K562 (cell line): ENCODE data around the gene SVIL. TPM values are rescaled to one million over a fixed set of nuclear protein-coding genes. Genes with fewer than 3 reads are reported as not detected.

Experiments used
- ATAC-seq: fragments of 200-7000 bp; cut with Tn5 transposase; 3 replicates; pipeline ENCODE4 v1.9.1; 2020; ENCODE audit warnings: moderate library complexity
- BruUV-seq: library from RNA; stranded (reverse); fragments of 400-500 nt; replicated peaks from 2 replicates; lab custom pipeline; 2021; lab: Mats Ljungman, UMichigan
- CTCF ChIA-PET: fragments of 300-600 bp; formaldehyde crosslinking; extraction: SDS; loops from one replicate; lab custom pipeline; 2021; ENCODE audit warnings: low intra/inter-chr PET ratio; lab: Yijun Ruan, JAX
- POLR2A ChIA-PET: fragments of 300-600, 350-650 bp; sonication (Branson Sonifier 250); formaldehyde crosslinking; extraction: SDS; loops from one replicate; lab custom pipeline; 2021; ENCODE audit warnings: antibody characterized with exemption, inconsistent platforms; lab: Yijun Ruan, JAX
- DNase-seq, 4 experiments: peaks; one replicate each; pipeline versions ENCODE4 v3.0.0 to v3.0.0-alpha.2; 2011 to 2018; ENCODE audit warnings: low spot score in 3 of 4, mixed read lengths in 3 of 4; ENCODE audit errors: extremely low read depth in 1 of 4
- FAIRE-seq: peaks from 2 replicates; lab custom pipeline; 2011; peaks lifted over from hg19 to GRCh38; lab: Jason Lieb, UNC
- H2AFZ ChIP-seq: 2 replicates; pipeline ENCODE4 v1.6.0; 2011; ENCODE audit warnings: low read depth, low read length, control low read depth, inconsistent platforms
- H3K27ac ChIP-seq: fragments of 200-600 bp; 3 replicates; pipeline ENCODE4 v1.8.0; 2011; ENCODE audit warnings: low read depth, mild to moderate bottlenecking, control low read depth, inconsistent platforms, low read length, moderate library complexity, mixed read lengths; ENCODE audit errors: extremely low read depth
- H3K27me3 ChIP-seq, 2 experiments: fragments of 300-600 bp in 1 of 2; 2 replicates in 1 of 2; 3 replicates in 1 of 2; pipeline versions ENCODE4 v1.6.0 to v1.8.0; 2011; ENCODE audit warnings: inconsistent platforms in 2 of 2, low read length in 2 of 2, mild to moderate bottlenecking in 1 of 2, mixed read lengths in 1 of 2, moderate library complexity in 1 of 2; ENCODE audit not compliant: control insufficient read depth in 2 of 2, insufficient read depth in 2 of 2
- H3K36me3 ChIP-seq: fragments of 300-600 bp; 3 replicates; pipeline ENCODE4 v1.8.0; 2011; ENCODE audit warnings: mild to moderate bottlenecking, low read length, inconsistent platforms; ENCODE audit not compliant: control insufficient read depth, insufficient read depth
- H3K4me1 ChIP-seq, 2 experiments: fragments of 200-600 bp in 1 of 2; replicated peaks in 1 of 2; 2 replicates in 1 of 2; 3 replicates in 1 of 2; pipeline versions ENCODE4 v1.5.1 to v1.8.0; 2011; ENCODE audit warnings: inconsistent platforms in 2 of 2, low read length in 2 of 2, mild to moderate bottlenecking in 1 of 2, mixed read lengths in 1 of 2, moderate library complexity in 1 of 2; ENCODE audit not compliant: control insufficient read depth in 2 of 2, insufficient read depth in 2 of 2
- H3K4me2 ChIP-seq: 2 replicates; pipeline ENCODE4 v1.6.1; 2011; ENCODE audit warnings: low read length, control low read depth, inconsistent platforms, mixed read lengths; ENCODE audit not compliant: insufficient read depth
- H3K4me3 ChIP-seq: fragments of 200-600 bp; sonication (generic), shearing (Covaris generic); 2 replicates; pipeline ENCODE4 v1.5.1; 2016; ENCODE audit warnings: control low read depth, inconsistent platforms
- H3K79me2 ChIP-seq: fragments of 200-600 bp; 3 replicates; pipeline ENCODE4 v1.8.0; 2011; ENCODE audit warnings: low read length, inconsistent platforms; ENCODE audit not compliant: control insufficient read depth, insufficient read depth
- H3K9ac ChIP-seq, 2 experiments: 2 replicates each; pipeline versions ENCODE4 v1.6.0 to v1.6.1; 2011; ENCODE audit warnings: low read depth in 2 of 2, low read length in 2 of 2, control low read depth in 1 of 2, inconsistent platforms in 1 of 2, mild to moderate bottlenecking in 1 of 2, mixed read lengths in 1 of 2; ENCODE audit not compliant: insufficient read depth in 1 of 2
- H3K9me1 ChIP-seq: one replicate; pipeline ENCODE4 v1.6.0; 2011; ENCODE audit warnings: inconsistent platforms, mild to moderate bottlenecking, low read length, moderate library complexity; ENCODE audit not compliant: control insufficient read depth, insufficient read depth
- H3K9me3 ChIP-seq: replicated peaks from 2 replicates; pipeline ENCODE4 v1.5.1; 2011; ENCODE audit warnings: low read depth, low read length, inconsistent platforms; ENCODE audit not compliant: control insufficient read depth, insufficient read depth
- H4K20me1 ChIP-seq: replicated peaks from 2 replicates; pipeline ENCODE4 v1.6.1; 2011; ENCODE audit warnings: low read length, inconsistent platforms, mixed read lengths; ENCODE audit not compliant: control insufficient read depth, insufficient read depth
- CBX5 ChIP-seq: IDR thresholded peaks from 2 replicates; pipeline ENCODE4 v1.6.1; 2014; ENCODE audit warnings: low read depth, borderline replicate concordance
- FOXA1 ChIP-seq: fragments of 450-650 bp; IDR thresholded peaks from 2 replicates; pipeline ENCODE4 v1.6.1; 2016; ENCODE audit warnings: mild to moderate bottlenecking, borderline replicate concordance
- HDAC3 ChIP-seq: fragments of 450-650 bp; IDR thresholded peaks from 2 replicates; pipeline ENCODE4 v1.6.1; 2018; ENCODE audit warnings: borderline replicate concordance, mild to moderate bottlenecking, moderate library complexity; ENCODE audit not compliant: partially characterized antibody
- KLF6 ChIP-seq: fragments of 250-450 bp; sonication (Bioruptor Pico); IDR thresholded peaks from 2 replicates; pipeline ENCODE4 v1.4.0; 2020; ENCODE audit warnings: mild to moderate bottlenecking, moderate library complexity, borderline replicate concordance
- MAFK ChIP-seq: IDR thresholded peaks from 2 replicates; pipeline ENCODE4 v1.6.1; 2011; ENCODE audit warnings: low read length, improper control_type of control experiment
- MAZ ChIP-seq, 2 experiments: fragments of 450-650 bp in 1 of 2; sonication (generic) in 1 of 2; formaldehyde crosslinking; IDR thresholded peaks in 1 of 2; conservative IDR thresholded peaks in 1 of 2; 2 replicates each; pipeline versions ENCODE4 v1.4.0 to v1.5.0; 2020; ENCODE audit warnings: mild to moderate bottlenecking in 1 of 2, missing genetic modification reagents in 1 of 2
- PRMT5 ChIP-seq: sonication (generic); formaldehyde crosslinking; IDR thresholded peaks from 2 replicates; pipeline ENCODE4 v1.5.0; 2020; ENCODE audit warnings: missing genetic modification reagents
- RBM17 ChIP-seq: fragments of 200-400 bp; formaldehyde crosslinking; IDR thresholded peaks from 2 replicates; pipeline ENCODE4 v1.6.1; 2017; ENCODE audit warnings: low read depth, mild to moderate bottlenecking, low read length, borderline replicate concordance
- RBM39 ChIP-seq: fragments of 200-400 bp; formaldehyde crosslinking; optimal IDR thresholded peaks from 2 replicates; pipeline ENCODE3; 2018; ENCODE audit warnings: low read depth, low read length
- SRSF7 ChIP-seq: fragments of 200-400 bp; formaldehyde crosslinking; optimal IDR thresholded peaks from 2 replicates; pipeline ENCODE3; 2017; ENCODE audit warnings: mild to moderate bottlenecking, low read depth, low read length
- TAF9B ChIP-seq: fragments of 450-650 bp; IDR thresholded peaks from 2 replicates; pipeline ENCODE4 v1.6.1; 2018; ENCODE audit warnings: mild to moderate bottlenecking; ENCODE audit not compliant: partially characterized antibody
- ZNF184 ChIP-seq: sonication (generic); formaldehyde crosslinking; IDR thresholded peaks from 2 replicates; pipeline ENCODE4 v1.5.0; 2020; ENCODE audit warnings: missing genetic modification reagents
- ZNF347 ChIP-seq: fragments of 450-650 bp; formaldehyde crosslinking; IDR thresholded peaks from 2 replicates; pipeline ENCODE4 v1.4.0; 2020; ENCODE audit warnings: low read depth, mild to moderate bottlenecking, moderate library complexity
- ZNF444 ChIP-seq: fragments of 250-450 bp; sonication (Bioruptor Pico); IDR thresholded peaks from 2 replicates; pipeline ENCODE4 v1.4.0; 2020; ENCODE audit warnings: mild to moderate bottlenecking, moderate library complexity
- WGBS: fragments of 100-300 bp; shearing (Covaris generic); methylation state at CpG from one replicate; pipeline ENCODE4 v1.1.6; 2016; ENCODE audit warnings: low coverage, mixed read lengths; ENCODE audit not compliant: insufficient coverage; ENCODE audit errors: missing lambda C conversion rate; 5-methylcytosine and 5-hydroxymethylcytosine counted together
- in situ Hi-C: fragments of 300-500 bp; cut with MboI; formaldehyde crosslinking; loops from 4 replicates; pipeline ENCODE4 v1.15.0; 2018; ENCODE audit warnings: inconsistent platforms, mixed read lengths
- intact Hi-C: fragments of 100-400 bp; cut with micrococcal nuclease; formaldehyde crosslinking; loops from 2 replicates; pipeline ENCODE4 v1.14.2; 2022
- polyA plus RNA-seq, 8 experiments: library from polyadenylated mRNA; depleted of rRNA in 4 of 8; stranded (reverse) in 5 of 8; unstranded in 3 of 8; fragments of >200 nt; fragmentation: Nextera tagmentation in 2 of 8; fragmentation: Illumina TruSeq in 1 of 8; extraction: Ambion mirVana in 2 of 8; extraction: Trizol in 1 of 8; gene quantifications; 2 replicates each; pipeline versions ENCODE4 v1.2.1 to v1.2.3, GENCODE V29; 2011 to 2014; ENCODE audit warnings: inconsistent platforms in 1 of 8, missing spikeins in 1 of 8
- total RNA-seq, 7 experiments: library from RNA; depleted of rRNA in 6 of 7; stranded (reverse); fragments of >200 nt in 6 of 7; fragmentation: Illumina TruSeq in 2 of 7; extraction: Trizol in 2 of 7; gene quantifications; 2 replicates each; pipeline versions ENCODE4 v1.2.1 to v1.2.3, GENCODE V29; 2011 to 2021; ENCODE audit warnings: low replicate concordance in 1 of 7
- TF ChIP-seq, protein P1 (sequence below): sonication (generic); formaldehyde crosslinking; IDR thresholded peaks from 2 replicates; pipeline ENCODE4 v1.8.0; 2023; ENCODE audit warnings: mild to moderate bottlenecking, missing genetic modification reagents
- TF ChIP-seq, protein P2 (sequence below): sonication (generic); formaldehyde crosslinking; IDR thresholded peaks from 2 replicates; pipeline ENCODE4 v1.8.0; 2022; ENCODE audit warnings: mild to moderate bottlenecking, missing genetic modification reagents
- TF ChIP-seq, protein P3 (sequence below): fragments of 250-450 bp; sonication (Bioruptor Pico); IDR thresholded peaks from 2 replicates; pipeline ENCODE4 v1.5.1; 2021; ENCODE audit warnings: mild to moderate bottlenecking
- TF ChIP-seq, protein P4 (sequence below): sonication (generic); formaldehyde crosslinking; IDR thresholded peaks from 2 replicates; pipeline ENCODE4 v1.8.0; 2022; ENCODE audit warnings: mild to moderate bottlenecking, low read depth, missing genetic modification reagents

Gene SVIL
- total and polyA plus RNA-seq, 9 of the 15 experiments (the other 6 are each of a cell fraction or from before 2014, with no cell fraction given), result under 0.01 to 0.18 (median 0.05) TPM; not detected in 3

DNA sequence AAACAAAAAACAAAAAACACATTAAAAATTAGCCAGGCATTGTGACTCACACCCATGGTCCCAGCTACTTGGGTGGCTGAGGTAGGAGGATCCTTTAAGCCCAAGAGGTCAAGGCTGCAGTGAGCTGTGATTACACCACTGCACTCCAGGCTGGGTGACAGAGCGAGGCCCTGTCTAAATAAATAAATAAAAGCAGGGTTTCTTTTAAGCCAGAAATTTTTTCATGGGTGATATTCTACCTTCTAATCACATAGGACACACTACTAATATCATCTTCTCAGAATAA is 14.2 kb upstream of the SVIL start:
- Histone ChIP-seq H3K9me1 (no peaks in the 10 kb centered on the region), H2AFZ (no peak overlapping the region), H3K9ac (no peak overlapping the region), H3K4me2 (no peak overlapping the region), H4K20me1 (no peaks in the 10 kb centered on the region), H3K79me2 (no peaks in the 10 kb centered on the region), H3K4me1 (no peaks in the 10 kb centered on the region), H3K27me3 (peaks cover 0 to 11% of the 10 kb centered on the region in 2 experiments; a peak in 3 of 5 replicates), H3K4me3 (no peak overlapping the region), H3K27ac (no peak overlapping the region), H3K9me3 (no peaks in the 10 kb centered on the region), H3K36me3 (no peaks in the 10 kb centered on the region)
- intact Hi-C loops (no loop called here), in situ Hi-C loops (no loop called here)
- ATAC-seq (no peak), DNase-seq (no peak), FAIRE-seq (no peak)
- BruUV-seq, result no TSS peak
- ChIA-PET CTCF (no interaction called here), POLR2A (interaction anchor here (0.6 kb wide), 1 partner anchor 275 kb away, joined by 3 read pairs; no protein-coding TSS in a partner anchor)
- TF ChIP-seq ZNF444 (CRISPR knock-in tag) (no peak), PRMT5 (CRISPR knock-in tag) (no peak), RBM17 (no peak), MAZ (CRISPR knock-in tag; conservative IDR thresholded peaks at IDR 0.05 in 1 of 2, IDR thresholded peaks at IDR 0.05 in 1 of 2) (no peak), RBM39 (no peak), HDAC3 (no peak), CBX5 (no peak), MAFK (no peak), SRSF7 (no peak), ZNF347 (CRISPR knock-in tag) (no peak), KLF6 (no peak), TAF9B (no peak), ZNF184 (no peak), FOXA1 (no peak)
- TF ChIP-seq, protein P1, sequence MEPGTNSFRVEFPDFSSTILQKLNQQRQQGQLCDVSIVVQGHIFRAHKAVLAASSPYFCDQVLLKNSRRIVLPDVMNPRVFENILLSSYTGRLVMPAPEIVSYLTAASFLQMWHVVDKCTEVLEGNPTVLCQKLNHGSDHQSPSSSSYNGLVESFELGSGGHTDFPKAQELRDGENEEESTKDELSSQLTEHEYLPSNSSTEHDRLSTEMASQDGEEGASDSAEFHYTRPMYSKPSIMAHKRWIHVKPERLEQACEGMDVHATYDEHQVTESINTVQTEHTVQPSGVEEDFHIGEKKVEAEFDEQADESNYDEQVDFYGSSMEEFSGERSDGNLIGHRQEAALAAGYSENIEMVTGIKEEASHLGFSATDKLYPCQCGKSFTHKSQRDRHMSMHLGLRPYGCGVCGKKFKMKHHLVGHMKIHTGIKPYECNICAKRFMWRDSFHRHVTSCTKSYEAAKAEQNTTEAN (CRISPR knock-in tag), result no peak
- TF ChIP-seq, protein P2, sequence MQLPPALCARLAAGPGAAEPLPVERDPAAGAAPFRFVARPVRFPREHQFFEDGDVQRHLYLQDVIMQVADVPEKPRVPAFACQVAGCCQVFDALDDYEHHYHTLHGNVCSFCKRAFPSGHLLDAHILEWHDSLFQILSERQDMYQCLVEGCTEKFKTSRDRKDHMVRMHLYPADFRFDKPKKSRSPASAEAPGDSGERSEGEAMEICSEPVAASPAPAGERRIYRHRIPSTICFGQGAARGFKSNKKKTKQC, result no peak
- TF ChIP-seq, protein P3, sequence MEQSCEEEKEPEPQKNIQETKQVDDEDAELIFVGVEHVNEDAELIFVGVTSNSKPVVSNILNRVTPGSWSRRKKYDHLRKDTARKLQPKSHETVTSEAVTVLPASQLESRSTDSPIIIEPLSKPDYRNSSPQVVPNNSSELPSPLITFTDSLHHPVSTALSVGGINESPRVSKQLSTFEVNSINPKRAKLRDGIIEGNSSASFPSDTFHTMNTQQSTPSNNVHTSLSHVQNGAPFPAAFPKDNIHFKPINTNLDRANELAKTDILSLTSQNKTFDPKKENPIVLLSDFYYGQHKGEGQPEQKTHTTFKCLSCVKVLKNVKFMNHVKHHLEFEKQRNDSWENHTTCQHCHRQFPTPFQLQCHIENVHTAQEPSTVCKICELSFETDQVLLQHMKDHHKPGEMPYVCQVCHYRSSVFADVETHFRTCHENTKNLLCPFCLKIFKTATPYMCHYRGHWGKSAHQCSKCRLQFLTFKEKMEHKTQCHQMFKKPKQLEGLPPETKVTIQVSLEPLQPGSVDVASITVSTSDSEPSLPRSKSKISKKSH, result no peak
- TF ChIP-seq, protein P4, sequence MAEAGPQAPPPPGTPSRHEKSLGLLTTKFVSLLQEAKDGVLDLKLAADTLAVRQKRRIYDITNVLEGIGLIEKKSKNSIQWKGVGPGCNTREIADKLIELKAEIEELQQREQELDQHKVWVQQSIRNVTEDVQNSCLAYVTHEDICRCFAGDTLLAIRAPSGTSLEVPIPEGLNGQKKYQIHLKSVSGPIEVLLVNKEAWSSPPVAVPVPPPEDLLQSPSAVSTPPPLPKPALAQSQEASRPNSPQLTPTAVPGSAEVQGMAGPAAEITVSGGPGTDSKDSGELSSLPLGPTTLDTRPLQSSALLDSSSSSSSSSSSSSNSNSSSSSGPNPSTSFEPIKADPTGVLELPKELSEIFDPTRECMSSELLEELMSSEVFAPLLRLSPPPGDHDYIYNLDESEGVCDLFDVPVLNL (CRISPR knock-in tag), result no peak
- WGBS, result 0% methylated on average over 1 of the region's 1 CpG
